ENCODE measurements around the gene CASK.
A peak's percentile ranks its signal among the peaks of the same experiment; 100 is the strongest.

CASK gene

DNA sequence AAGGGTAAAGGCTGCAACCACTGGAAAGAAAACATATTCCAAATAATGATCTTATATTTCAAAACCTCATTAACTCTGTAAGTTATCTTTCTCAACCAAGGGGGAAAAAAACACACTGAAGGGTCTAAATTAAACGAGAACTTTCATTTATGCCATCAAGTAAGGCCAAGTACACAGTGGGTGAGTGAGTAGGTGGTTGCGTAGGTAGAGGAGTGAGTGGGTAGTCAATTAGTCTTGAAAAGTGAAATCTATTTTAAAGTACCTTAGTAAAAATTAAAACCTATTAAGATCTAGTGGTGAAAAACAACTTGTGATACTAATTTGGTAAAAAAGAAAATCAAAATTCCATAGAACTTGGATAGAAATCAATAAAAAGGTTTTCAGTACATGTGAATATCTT, 3.5 kb downstream of the CASK start:
- Histone ChIP-seq H3K36me3 (ENCODE audit: insufficient read depth, low read length) (peaks cover 3% of the 10 kb centered on the region; the same call in 1 of the 2 replicates), H2AFZ (ENCODE audit: low read depth, low read length) (no peak overlapping the region), H4K20me1 (ENCODE audit: insufficient read depth, low read length) (peaks cover 19% of the 10 kb centered on the region; the same call in 1 of the 2 replicates), H3K9me3 (ENCODE audit: insufficient read depth, low read length, severe bottlenecking) (no peaks in the 10 kb centered on the region), H3K27ac (ENCODE audit: low read length) (no peak overlapping the region), H3K27me3 (ENCODE audit: insufficient read depth, low read length, poor library complexity) (no peaks in the 10 kb centered on the region), H3K79me2 (ENCODE audit: insufficient read depth, low read length) (peaks cover 83% of the 10 kb centered on the region), H3K9ac (ENCODE audit: low read depth, low read length) (peak overlapping the region; percentile 32), H3K4me3 (ENCODE audit: low read depth in 1 of 2, low read length in 2 of 2) (peak overlapping the region in 1 of 2 experiments; percentile 36; a peak in 1 of 4 replicates), H3K4me2 (ENCODE audit: insufficient read depth, low read length) (peak overlapping the region; percentile 77), H3K4me1 (ENCODE audit: insufficient read depth, low read length) (peaks cover 59% of the 10 kb centered on the region)
- DNase-seq (no peak), ATAC-seq (ENCODE audit: insufficient read depth, low read depth) (no peak)
- no peak for TF ChIP-seq EZH2 (IDR thresholded peaks at IDR 0.05; ENCODE audit: borderline replicate concordance, low read depth, low read length, severe bottlenecking)
- TF ChIP-seq, protein P1, sequence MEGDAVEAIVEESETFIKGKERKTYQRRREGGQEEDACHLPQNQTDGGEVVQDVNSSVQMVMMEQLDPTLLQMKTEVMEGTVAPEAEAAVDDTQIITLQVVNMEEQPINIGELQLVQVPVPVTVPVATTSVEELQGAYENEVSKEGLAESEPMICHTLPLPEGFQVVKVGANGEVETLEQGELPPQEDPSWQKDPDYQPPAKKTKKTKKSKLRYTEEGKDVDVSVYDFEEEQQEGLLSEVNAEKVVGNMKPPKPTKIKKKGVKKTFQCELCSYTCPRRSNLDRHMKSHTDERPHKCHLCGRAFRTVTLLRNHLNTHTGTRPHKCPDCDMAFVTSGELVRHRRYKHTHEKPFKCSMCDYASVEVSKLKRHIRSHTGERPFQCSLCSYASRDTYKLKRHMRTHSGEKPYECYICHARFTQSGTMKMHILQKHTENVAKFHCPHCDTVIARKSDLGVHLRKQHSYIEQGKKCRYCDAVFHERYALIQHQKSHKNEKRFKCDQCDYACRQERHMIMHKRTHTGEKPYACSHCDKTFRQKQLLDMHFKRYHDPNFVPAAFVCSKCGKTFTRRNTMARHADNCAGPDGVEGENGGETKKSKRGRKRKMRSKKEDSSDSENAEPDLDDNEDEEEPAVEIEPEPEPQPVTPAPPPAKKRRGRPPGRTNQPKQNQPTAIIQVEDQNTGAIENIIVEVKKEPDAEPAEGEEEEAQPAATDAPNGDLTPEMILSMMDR (IDR thresholded peaks at IDR 0.05; ENCODE audit: borderline replicate concordance, extremely low read depth, low read length, poor library complexity, severe bottlenecking): no peak

DNA sequence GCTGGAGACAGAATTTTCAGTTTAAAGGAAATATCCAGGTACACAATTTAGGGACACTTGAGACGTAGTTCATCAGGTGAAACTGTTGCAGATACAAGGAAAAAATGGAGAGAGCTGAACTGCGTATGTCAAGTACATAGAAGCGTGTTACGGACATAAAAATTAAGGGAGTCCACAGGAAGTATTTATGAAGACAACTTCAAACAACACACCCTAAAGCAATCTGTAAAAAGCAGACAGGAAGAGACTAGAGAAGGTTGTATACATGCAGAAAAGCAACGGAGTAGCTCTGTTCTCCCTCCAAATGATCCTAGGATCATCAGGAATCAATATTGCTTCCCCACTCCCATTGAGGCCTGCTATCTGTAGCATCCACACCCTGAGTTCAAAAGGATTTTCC, 5.8 kb downstream of the CASK start:
- H3K36me3 ChIP-seq (ENCODE audit: insufficient read depth, low read length): peaks cover 7% of the 10 kb centered on the region
- H3K4me1 ChIP-seq (ENCODE audit: insufficient read depth, low read length): peaks cover 62% of the 10 kb centered on the region
- peak overlapping the region in 1 of 2 experiments; percentile 35; a peak in 2 of 4 replicates for H3K4me3 ChIP-seq (ENCODE audit: low read depth in 1 of 2, low read length in 2 of 2)
- H3K9me3 ChIP-seq (ENCODE audit: insufficient read depth, low read length, severe bottlenecking): no peaks in the 10 kb centered on the region
- TF ChIP-seq, protein P1 (IDR thresholded peaks at IDR 0.05; ENCODE audit: borderline replicate concordance, extremely low read depth, low read length, poor library complexity, severe bottlenecking): no peak
- no peak for TF ChIP-seq EZH2 (IDR thresholded peaks at IDR 0.05; ENCODE audit: borderline replicate concordance, low read depth, low read length, severe bottlenecking)
- peak; percentile 49 for ATAC-seq (ENCODE audit: insufficient read depth, low read depth)
- peaks cover 22% of the 10 kb centered on the region; the same call in 1 of the 2 replicates for H4K20me1 ChIP-seq (ENCODE audit: insufficient read depth, low read length)
- peak overlapping the region; percentile 77; the same call in 1 of the 2 replicates for H3K4me2 ChIP-seq (ENCODE audit: insufficient read depth, low read length)
- no peak overlapping the region for H2AFZ ChIP-seq (ENCODE audit: low read depth, low read length)
- H3K27me3 ChIP-seq (ENCODE audit: insufficient read depth, low read length, poor library complexity): no peaks in the 10 kb centered on the region
- H3K27ac ChIP-seq (ENCODE audit: low read length): peak overlapping the region; percentile 54
- DNase-seq: no peak
- H3K79me2 ChIP-seq (ENCODE audit: insufficient read depth, low read length): peaks cover 98% of the 10 kb centered on the region
- no peak overlapping the region; the same call in 1 of the 2 replicates for H3K9ac ChIP-seq (ENCODE audit: low read depth, low read length)

DNA sequence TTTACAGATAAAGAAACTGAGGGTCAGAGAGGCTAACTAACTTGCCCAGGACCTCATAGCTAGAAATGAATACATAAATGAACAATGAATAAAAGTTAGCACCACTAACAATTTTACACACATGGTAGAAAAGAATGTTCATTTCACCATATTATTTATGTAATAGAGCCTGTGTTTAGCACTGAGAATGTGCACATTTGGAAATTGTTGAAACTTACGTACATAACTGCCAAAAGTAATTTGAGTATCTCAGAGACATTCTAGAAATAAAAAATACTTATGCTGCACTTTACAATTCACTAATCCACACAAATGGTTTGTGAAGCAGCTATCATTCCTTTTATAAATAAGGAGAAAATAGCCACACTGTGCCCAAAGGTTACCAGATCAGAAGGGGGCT, 9.9 kb downstream of the CASK start:
- Histone ChIP-seq H3K36me3 (ENCODE audit: insufficient read depth, low read length) (peaks cover 7% of the 10 kb centered on the region), H3K27me3 (ENCODE audit: insufficient read depth, low read length, poor library complexity) (no peaks in the 10 kb centered on the region), H3K4me3 (ENCODE audit: low read depth in 1 of 2, low read length in 2 of 2) (no peak overlapping the region), H3K9ac (ENCODE audit: low read depth, low read length) (no peak overlapping the region), H3K27ac (ENCODE audit: low read length) (no peak overlapping the region), H3K4me1 (ENCODE audit: insufficient read depth, low read length) (peaks cover 67% of the 10 kb centered on the region), H4K20me1 (ENCODE audit: insufficient read depth, low read length) (peaks cover 18% of the 10 kb centered on the region; the same call in 1 of the 2 replicates), H2AFZ (ENCODE audit: low read depth, low read length) (no peak overlapping the region), H3K79me2 (ENCODE audit: insufficient read depth, low read length) (peaks cover 96% of the 10 kb centered on the region), H3K4me2 (ENCODE audit: insufficient read depth, low read length) (no peak overlapping the region), H3K9me3 (ENCODE audit: insufficient read depth, low read length, severe bottlenecking) (no peaks in the 10 kb centered on the region)
- no peak for TF ChIP-seq EZH2 (IDR thresholded peaks at IDR 0.05; ENCODE audit: borderline replicate concordance, low read depth, low read length, severe bottlenecking)
- TF ChIP-seq, protein P1 (IDR thresholded peaks at IDR 0.05; ENCODE audit: borderline replicate concordance, extremely low read depth, low read length, poor library complexity, severe bottlenecking): no peak
- no peak for ATAC-seq (ENCODE audit: insufficient read depth, low read depth)
- DNase-seq: no peak

All from DND-41 (cell line).